Caco-2 (cell line): Measurements from ENCODE around the gene FRMPD1. TPM values are rescaled to one million over a fixed set of nuclear protein-coding genes. Genes with fewer than 3 reads are reported as not detected.

Source experiments
- BruUV-seq: library from RNA; stranded (reverse); fragments of 400-500 nt; replicated peaks from 2 replicates; lab custom pipeline; 2021; lab: Mats Ljungman, UMichigan
- CTCF ChIA-PET: fragments of 300-600 bp; sonication (Branson Sonifier 250); formaldehyde crosslinking; loops from one replicate; lab custom pipeline; 2022; ENCODE audit warnings: antibody characterized with exemption; lab: Charles Lee
- POLR2A ChIA-PET: fragments of 300-600 bp; sonication (Branson Sonifier 250); formaldehyde crosslinking; loops from one replicate; lab custom pipeline; 2022; ENCODE audit warnings: antibody characterized with exemption; lab: Charles Lee
- DNase-seq, 2 experiments: peaks; one replicate each; pipeline versions ENCODE4 v3.0.0 to v3.0.0-alpha.2; 2020 to 2022
- H3K27me3 ChIP-seq: replicated peaks from 2 replicates; pipeline ENCODE4 v1.6.0; 2011; ENCODE audit warnings: low read length; ENCODE audit not compliant: control insufficient read depth, insufficient read depth
- H3K36me3 ChIP-seq: 2 replicates; pipeline ENCODE4 v1.5.1; 2011; ENCODE audit warnings: low read length; ENCODE audit not compliant: control insufficient read depth, insufficient read depth
- H3K4me1 ChIP-seq: fragments of 250-450 bp; sonication (Bioruptor Pico); 2 replicates; pipeline ENCODE4 v1.5.1; 2020; ENCODE audit warnings: mild to moderate bottlenecking
- H3K4me3 ChIP-seq: 2 replicates; pipeline ENCODE4 v1.5.1; 2011; ENCODE audit warnings: low read depth, mild to moderate bottlenecking, control low read depth, low read length
- H3K9me3 ChIP-seq: fragments of 250-450 bp; sonication (Bioruptor Pico); 2 replicates; pipeline ENCODE4 v1.5.1; 2020; ENCODE audit warnings: mild to moderate bottlenecking, moderate library complexity
- H3K27ac Mint-ChIP-seq: one replicate; pipeline ENCODE4 v1.8.0; 2022; ENCODE audit warnings: mixed read lengths; ENCODE audit not compliant: unreplicated experiment
- H3K27me3 Mint-ChIP-seq: one replicate; pipeline ENCODE4 v1.8.0; 2022; ENCODE audit warnings: mixed read lengths; ENCODE audit not compliant: insufficient read depth, unreplicated experiment
- H3K36me3 Mint-ChIP-seq: one replicate; pipeline ENCODE4 v1.8.0; 2022; ENCODE audit warnings: mild to moderate bottlenecking, mixed read lengths; ENCODE audit not compliant: insufficient read depth, unreplicated experiment
- H3K4me1 Mint-ChIP-seq: one replicate; pipeline ENCODE4 v1.8.0; 2022; ENCODE audit warnings: low read depth, mixed read lengths; ENCODE audit not compliant: unreplicated experiment
- H3K4me3 Mint-ChIP-seq: one replicate; pipeline ENCODE4 v1.8.0; 2022; ENCODE audit warnings: mild to moderate bottlenecking, moderate library complexity, mixed read lengths; ENCODE audit not compliant: unreplicated experiment
- H3K9me3 Mint-ChIP-seq: one replicate; pipeline ENCODE4 v1.8.0; 2022; ENCODE audit warnings: mixed read lengths; ENCODE audit not compliant: unreplicated experiment
- CTCF ChIP-seq, 2 experiments: fragments of 200-600 bp in 1 of 2; IDR thresholded peaks; 1 replicate in 1 of 2; 2 replicates in 1 of 2; pipeline versions ENCODE4 v1.5.1 to v1.8.0; 2011 to 2022; ENCODE audit warnings: antibody characterized with exemption in 1 of 2, control low read depth in 1 of 2, inconsistent platforms in 1 of 2, low read depth in 1 of 2, low read length in 1 of 2, mild to moderate bottlenecking in 1 of 2, moderate library complexity in 1 of 2; ENCODE audit not compliant: insufficient read depth in 1 of 2, severe bottlenecking in 1 of 2, unreplicated experiment in 1 of 2
- intact Hi-C: fragments of 100-400 bp; cut with micrococcal nuclease; formaldehyde crosslinking; loops from one replicate; pipeline ENCODE4 v1.10.0; 2022; ENCODE audit not compliant: unreplicated experiment
- total RNA-seq: library from RNA; stranded (reverse); gene quantifications from 2 replicates; pipeline ENCODE4 v1.2.3, GENCODE V29; 2022

Gene FRMPD1
- total RNA-seq, 1 experiment from 2014 or later, result not detected

- Mint-ChIP-seq H3K9me3 (no peaks in the 10 kb centered on the region), H3K27me3 (peaks cover 11% of the 10 kb centered on the region), H3K36me3 (no peaks in the 10 kb centered on the region), H3K4me3 (no peak overlapping the region), H3K27ac (no peak overlapping the region), H3K4me1 (peaks cover 7% of the 10 kb centered on the region)
- peaks cover 5% of the 10 kb centered on the region; the same call in 1 of the 2 replicates for H3K4me1 ChIP-seq
- POLR2A ChIA-PET, result no interaction called here
- H3K27me3 ChIP-seq, result no peaks in the 10 kb centered on the region
- H3K36me3 ChIP-seq, result no peaks in the 10 kb centered on the region
- DNase-seq, result no peak
- intact Hi-C loops, result loop anchor here (10.0 kb wide), 1 partner anchor 221 kb away; the partner anchor contains the start of gene POLR1E
- no TSS peak for BruUV-seq
- no peaks in the 10 kb centered on the region for H3K9me3 ChIP-seq
- no peak for TF ChIP-seq CTCF (IDR thresholded peaks at IDR 0.05; ENCODE audit: insufficient read depth in 1 of 2, low read depth in 1 of 2, low read length in 1 of 2, severe bottlenecking in 1 of 2, unreplicated experiment in 1 of 2)
- H3K4me3 ChIP-seq, result no peak overlapping the region
- CTCF ChIA-PET, result no interaction called here
Measured at GRCh38 chr9:37705787-37706186, 55.0 kb downstream of the FRMPD1 start.

- no TSS peak for BruUV-seq
- no peak overlapping the region for H3K27ac Mint-ChIP-seq
- no peaks in the 10 kb centered on the region for H3K36me3 Mint-ChIP-seq
- Histone ChIP-seq H3K4me1 (peaks cover under 1% of the 10 kb centered on the region; the same call in 1 of the 2 replicates), H3K36me3 (no peaks in the 10 kb centered on the region), H3K27me3 (no peaks in the 10 kb centered on the region), H3K4me3 (no peak overlapping the region), H3K9me3 (no peaks in the 10 kb centered on the region)
- peaks cover 3% of the 10 kb centered on the region for H3K4me1 Mint-ChIP-seq
- DNase-seq, result no peak
- H3K4me3 Mint-ChIP-seq, result no peak overlapping the region
- POLR2A ChIA-PET, result no interaction called here
- TF ChIP-seq CTCF (IDR thresholded peaks at IDR 0.05; ENCODE audit: insufficient read depth in 1 of 2, low read depth in 1 of 2, low read length in 1 of 2, severe bottlenecking in 1 of 2, unreplicated experiment in 1 of 2), result no peak
- intact Hi-C loops, result loop anchor here (10.0 kb wide), 1 partner anchor 221 kb away; the partner anchor contains the start of gene POLR1E
- H3K9me3 Mint-ChIP-seq, result no peaks in the 10 kb centered on the region
- H3K27me3 Mint-ChIP-seq, result peaks cover 11% of the 10 kb centered on the region
- CTCF ChIA-PET, result no interaction called here
Measured at GRCh38 chr9:37706290-37706689, 55.5 kb downstream of the FRMPD1 start.

GRCh38 chr9:37707748-37708147, 57.0 kb downstream of the FRMPD1 start:
- no peaks in the 10 kb centered on the region for H3K36me3 ChIP-seq
- no peaks in the 10 kb centered on the region for H3K36me3 Mint-ChIP-seq
- no peaks in the 10 kb centered on the region for H3K27me3 ChIP-seq
- no peaks in the 10 kb centered on the region for H3K9me3 ChIP-seq
- BruUV-seq, result no TSS peak
- H3K27ac Mint-ChIP-seq, result no peak overlapping the region
- no peaks in the 10 kb centered on the region for H3K4me1 Mint-ChIP-seq
- intact Hi-C loops, result loop anchor here (10.0 kb wide), 1 partner anchor 223 kb away; the partner anchor contains the start of gene POLR1E
- ChIA-PET CTCF (no interaction called here), POLR2A (no interaction called here)
- DNase-seq, result no peak
- TF ChIP-seq CTCF (IDR thresholded peaks at IDR 0.05; ENCODE audit: insufficient read depth in 1 of 2, low read depth in 1 of 2, low read length in 1 of 2, severe bottlenecking in 1 of 2, unreplicated experiment in 1 of 2), result no peak
- no peak overlapping the region for H3K4me3 ChIP-seq
- peaks cover 11% of the 10 kb centered on the region for H3K27me3 Mint-ChIP-seq
- no peaks in the 10 kb centered on the region for H3K4me1 ChIP-seq
- H3K9me3 Mint-ChIP-seq, result no peaks in the 10 kb centered on the region
- no peak overlapping the region for H3K4me3 Mint-ChIP-seq
